DMS53 (cell line): ENCODE results near the gene CALY.

Experiments
- DNase-seq: peaks from one replicate; lab custom pipeline; 2025; lab: John Stamatoyannopoulos, UW

Gene CALY

GRCh38 chr10:133287832-133288500, 48.7 kb downstream of the CALY start:
- DNase-seq, result no peak

- DNase-seq, result no peak
Observed at GRCh38 chr10:133286366-133286765, 50.3 kb downstream of the CALY start.

DNA sequence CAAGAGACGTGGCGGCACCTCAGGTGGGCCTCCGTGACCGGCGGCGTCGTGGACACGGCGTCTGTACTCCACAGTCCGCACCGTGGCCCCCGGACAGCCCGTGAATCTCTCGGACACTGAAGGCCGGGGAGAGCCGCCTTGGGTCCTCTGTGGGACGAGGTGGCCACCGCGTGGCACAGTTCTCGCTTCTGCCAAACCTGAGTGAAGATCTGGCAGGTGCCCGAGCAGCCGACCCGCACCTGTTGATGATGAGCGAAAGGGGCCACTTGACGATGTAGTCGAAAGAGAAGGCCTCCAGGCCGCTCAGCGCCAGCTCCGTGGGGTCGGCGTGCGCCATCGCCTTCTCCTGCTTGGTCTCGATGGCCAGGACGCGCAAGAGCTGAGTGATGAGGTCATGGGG, 51.5 kb downstream of the CALY start:
- DNase-seq, result no peak

GRCh38 chr10:133283931-133284330, 52.8 kb downstream of the CALY start:
- no peak for DNase-seq

- DNase-seq, result no peak
Observed at GRCh38 chr10:133282846-133283390, 53.8 kb downstream of the CALY start.

DNA sequence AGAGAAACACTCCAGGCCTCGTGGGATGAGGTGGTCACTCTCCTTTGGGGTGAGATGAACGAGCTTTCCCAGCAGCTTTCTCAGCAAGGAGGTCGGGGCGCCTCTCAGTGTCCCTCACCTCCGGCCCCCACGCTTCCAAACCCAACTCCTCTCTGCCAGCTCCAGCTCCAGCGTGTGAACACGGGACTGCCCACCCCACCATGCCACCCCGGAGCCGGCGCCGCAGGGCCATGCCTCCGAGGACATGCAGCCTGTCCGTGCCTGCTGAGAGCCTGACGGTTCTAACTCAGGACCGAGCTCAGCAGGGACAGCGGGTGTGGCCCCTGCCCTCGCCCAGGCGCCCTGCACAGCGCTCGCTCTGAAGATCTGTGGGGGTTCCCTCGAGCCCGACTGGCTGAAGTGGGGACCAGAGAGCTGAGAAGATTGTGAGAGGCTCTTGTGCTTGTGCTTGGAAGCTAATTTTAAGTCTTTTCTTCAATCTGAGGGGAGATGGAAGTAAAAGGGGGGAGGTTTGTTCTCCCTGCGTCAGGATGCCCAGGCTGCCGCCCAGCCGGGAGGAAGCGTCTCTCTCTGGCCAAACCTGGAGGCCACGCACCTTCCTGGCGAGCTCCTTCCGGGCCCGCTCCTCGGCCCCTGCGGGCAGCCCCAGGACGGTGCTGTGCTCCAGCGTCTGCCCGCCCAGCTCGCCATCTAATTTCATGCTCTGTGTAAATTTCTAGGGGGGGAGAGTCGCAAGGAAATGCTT, 54.9 kb downstream of the CALY start:
- no peak for DNase-seq

GRCh38 chr10:133281084-133281483, 55.6 kb downstream of the CALY start:
- no peak for DNase-seq

- DNase-seq, result no peak
Observed at GRCh38 chr10:133280391-133281059, 56.2 kb downstream of the CALY start.

- no peak for DNase-seq
Observed at GRCh38 chr10:133279326-133280226, 57.1 kb downstream of the CALY start.

GRCh38 chr10:133278577-133279265, 58.0 kb downstream of the CALY start:
- peak; percentile 51 for DNase-seq

GRCh38 chr10:133277993-133278576, 58.6 kb downstream of the CALY start:
- DNase-seq, result no peak

- no peak for DNase-seq
Observed at GRCh38 chr10:133277277-133277992, 59.3 kb downstream of the CALY start.

DNA sequence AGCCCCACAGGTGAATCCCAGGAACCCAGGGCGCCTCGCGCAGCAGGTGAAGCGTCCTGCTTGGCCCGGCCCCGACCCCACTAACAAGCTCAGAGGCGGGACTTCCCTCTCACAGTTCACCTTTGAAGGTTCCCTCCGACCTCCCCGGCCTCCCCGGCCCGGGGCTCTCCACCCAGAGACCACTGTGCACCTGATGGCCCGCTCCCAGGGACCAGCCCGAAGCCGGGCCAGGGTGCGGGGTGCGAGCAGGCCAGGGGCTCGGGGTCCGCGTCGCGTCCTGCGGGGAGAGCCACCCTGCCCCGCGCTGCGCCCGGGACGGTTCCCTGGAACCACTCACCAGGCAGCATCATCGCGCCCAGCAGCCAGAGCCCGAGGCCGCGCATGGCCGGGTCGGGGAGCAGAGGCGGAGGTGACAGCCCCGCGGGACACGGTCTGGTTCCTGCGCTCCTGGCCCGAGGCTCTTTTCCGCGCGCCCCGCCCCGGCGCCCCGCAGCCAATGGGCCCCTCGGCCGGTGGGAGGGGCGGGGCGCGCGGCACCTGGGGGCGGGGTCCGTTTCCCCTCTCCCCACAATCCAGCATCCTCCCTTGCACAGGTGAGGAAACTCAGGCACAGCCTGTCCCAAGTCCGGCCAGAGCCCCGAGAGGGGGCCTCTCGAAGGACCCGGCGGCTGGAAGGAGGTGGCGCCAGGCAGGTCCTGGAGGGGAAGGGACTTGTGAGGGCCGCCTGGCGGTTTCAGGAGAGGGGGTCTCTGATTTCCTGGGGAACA, 60.1 kb downstream of the CALY start, which contains the start of gene ADAM8:
Gene ADAM8, minus strand, starts transcription at position 434 of the 767 bp plus-strand sequence. Its CDS starts 51 bp downstream, at position 383.
- DNase-seq, result peak; percentile 63

DNA sequence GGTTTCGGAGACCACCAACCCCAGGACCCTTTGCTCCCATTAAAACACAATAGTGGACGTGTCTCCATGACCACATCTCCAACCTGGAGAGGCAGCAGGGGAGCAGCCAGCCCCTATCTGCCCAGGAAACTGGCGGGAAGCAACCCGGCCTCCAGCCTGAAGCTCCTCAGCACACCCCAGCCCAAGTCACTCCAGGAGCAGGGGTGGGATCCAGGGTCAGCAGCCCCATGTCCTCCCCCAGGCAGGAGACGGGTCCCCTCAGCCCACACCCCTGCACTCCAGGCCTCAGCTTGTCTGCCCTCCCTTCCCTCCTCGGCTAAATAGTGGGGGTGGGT, 60.6 kb downstream of the CALY start:
- DNase-seq, result no peak

- DNase-seq, result peak; percentile 29
Observed at GRCh38 chr10:133275684-133276092, 61.0 kb downstream of the CALY start.

DNA sequence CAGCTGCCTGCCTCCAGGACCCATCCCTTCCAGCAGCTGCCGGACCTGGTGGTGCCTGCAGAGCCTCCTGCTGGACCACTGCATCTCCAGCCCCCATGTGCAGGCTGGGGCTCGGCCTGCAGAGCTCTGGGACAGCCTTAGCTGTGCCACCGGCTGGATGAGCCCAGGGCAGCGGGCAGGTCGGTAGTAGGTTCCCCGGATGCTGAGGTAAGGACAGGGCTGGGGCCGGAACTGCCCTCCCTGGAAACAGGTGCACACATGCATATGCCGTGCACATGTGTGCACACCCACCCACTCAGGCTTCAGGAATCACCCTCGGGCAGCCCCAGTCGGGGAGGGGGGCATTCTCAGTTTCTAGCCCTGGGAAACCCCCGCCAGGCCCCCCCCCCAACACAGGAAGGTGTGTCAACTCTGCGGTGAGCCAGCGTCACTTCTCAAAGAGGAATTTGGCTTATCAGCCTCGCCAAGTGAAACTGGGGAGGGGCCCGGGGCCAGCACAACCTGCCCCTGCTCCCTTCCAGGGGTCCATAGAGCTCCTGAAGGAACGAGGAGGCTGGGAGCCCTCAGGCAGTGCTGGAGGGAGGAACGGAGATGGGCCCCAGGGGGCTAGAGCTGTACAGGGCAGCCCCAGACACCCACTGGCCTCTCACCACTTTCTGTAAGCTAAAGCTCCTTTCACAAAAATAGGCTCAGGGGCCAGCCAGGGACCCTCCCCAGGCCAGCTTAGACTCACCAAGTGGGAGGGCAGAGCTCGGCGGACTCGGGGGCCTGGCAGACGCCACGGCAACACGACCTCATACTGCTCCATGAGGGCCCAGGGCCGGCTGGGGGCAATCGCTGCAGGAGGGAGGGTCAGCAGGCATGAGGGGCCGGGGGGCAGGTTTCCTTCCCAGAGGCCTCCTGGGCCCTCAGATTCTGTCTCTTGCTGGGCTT, 61.7 kb downstream of the CALY start:
- peak; percentile 40 for DNase-seq
